ENCODE measurements around the gene SLC25A45. TPM values are rescaled to one million over a fixed set of nuclear protein-coding genes. Genes with fewer than 3 reads are reported as not detected.

The SLC25A45 gene
- polyA plus RNA-seq, 2 donors, result 2.4 to 6.0 TPM

GRCh38 chr11:65379698-65380459, 2.6 kb downstream of the SLC25A45 start:
- no peaks in the 10 kb centered on the region for H3K36me3 ChIP-seq (ENCODE audit: control insufficient read depth in 2 of 2, insufficient read depth in 2 of 2, low read length in 1 of 2)

GRCh38 chr11:65378928-65379638, 3.4 kb downstream of the SLC25A45 start:
- H3K27me3 ChIP-seq (ENCODE audit: control insufficient read depth in 1 of 2, insufficient read depth in 2 of 2, low read length in 2 of 2), result no peaks in the 10 kb centered on the region
- H3K9me3 ChIP-seq (ENCODE audit: control insufficient read depth in 2 of 2, insufficient read depth in 1 of 2, low read depth in 1 of 2, low read length in 1 of 2), result no peaks in the 10 kb centered on the region
- peak overlapping the region in 1 of 2 donors; percentile 24 for H3K27ac ChIP-seq (ENCODE audit: low read depth in 2 of 2, low read length in 1 of 2)
- H3K4me3 ChIP-seq (ENCODE audit: low read depth in 1 of 2, low read length in 2 of 2), result no peak overlapping the region
- H3K4me1 ChIP-seq (ENCODE audit: control insufficient read depth in 2 of 2, insufficient read depth in 2 of 2, low read length in 1 of 2), result peaks cover 5 to 21% of the 10 kb centered on the region in 2 donors
- 85 to 93% methylated on average over 14 of the region's 14 CpGs for WGBS, 2 donors
- no peaks in the 10 kb centered on the region for H3K36me3 ChIP-seq (ENCODE audit: control insufficient read depth in 2 of 2, insufficient read depth in 2 of 2, low read length in 1 of 2)

More at GRCh38 chr11:65379698-65380459, 2.6 kb downstream of the SLC25A45 start:
- Histone ChIP-seq H3K4me1 (ENCODE audit: control insufficient read depth in 2 of 2, insufficient read depth in 2 of 2, low read length in 1 of 2) (peaks cover 5 to 21% of the 10 kb centered on the region in 2 donors), H3K27me3 (ENCODE audit: control insufficient read depth in 1 of 2, insufficient read depth in 2 of 2, low read length in 2 of 2) (no peaks in the 10 kb centered on the region), H3K27ac (ENCODE audit: low read depth in 2 of 2, low read length in 1 of 2) (peak overlapping the region; percentile 8 to 53), H3K4me3 (ENCODE audit: low read depth in 1 of 2, low read length in 2 of 2) (no peak overlapping the region), H3K9me3 (ENCODE audit: control insufficient read depth in 2 of 2, insufficient read depth in 1 of 2, low read depth in 1 of 2, low read length in 1 of 2) (no peaks in the 10 kb centered on the region)
- 79 to 87% methylated on average over 13 of the region's 13 CpGs for WGBS, 2 donors

GRCh38 chr11:65378208-65378927, 4.1 kb downstream of the SLC25A45 start:
- Histone ChIP-seq H3K36me3 (ENCODE audit: control insufficient read depth in 2 of 2, insufficient read depth in 2 of 2, low read length in 1 of 2) (no peaks in the 10 kb centered on the region), H3K9me3 (ENCODE audit: control insufficient read depth in 2 of 2, insufficient read depth in 1 of 2, low read depth in 1 of 2, low read length in 1 of 2) (no peaks in the 10 kb centered on the region), H3K27ac (ENCODE audit: low read depth in 2 of 2, low read length in 1 of 2) (peak overlapping the region in 1 of 2 donors; percentile 27), H3K4me3 (ENCODE audit: low read depth in 1 of 2, low read length in 2 of 2) (no peak overlapping the region), H3K27me3 (ENCODE audit: control insufficient read depth in 1 of 2, insufficient read depth in 2 of 2, low read length in 2 of 2) (no peaks in the 10 kb centered on the region), H3K4me1 (ENCODE audit: control insufficient read depth in 2 of 2, insufficient read depth in 2 of 2, low read length in 1 of 2) (peaks cover 5 to 18% of the 10 kb centered on the region in 2 donors)
- 66 to 81% methylated on average over 19 of the region's 19 CpGs for WGBS, 2 donors

GRCh38 chr11:65377777-65378176, 4.7 kb downstream of the SLC25A45 start:
- Histone ChIP-seq H3K36me3 (ENCODE audit: control insufficient read depth in 2 of 2, insufficient read depth in 2 of 2, low read length in 1 of 2) (no peaks in the 10 kb centered on the region), H3K4me3 (ENCODE audit: low read depth in 1 of 2, low read length in 2 of 2) (no peak overlapping the region), H3K27ac (ENCODE audit: low read depth in 2 of 2, low read length in 1 of 2) (peak overlapping the region in 1 of 2 donors; percentile 27), H3K4me1 (ENCODE audit: control insufficient read depth in 2 of 2, insufficient read depth in 2 of 2, low read length in 1 of 2) (peaks cover 5 to 13% of the 10 kb centered on the region in 2 donors), H3K9me3 (ENCODE audit: control insufficient read depth in 2 of 2, insufficient read depth in 1 of 2, low read depth in 1 of 2, low read length in 1 of 2) (no peaks in the 10 kb centered on the region), H3K27me3 (ENCODE audit: control insufficient read depth in 1 of 2, insufficient read depth in 2 of 2, low read length in 2 of 2) (no peaks in the 10 kb centered on the region)
- WGBS, 2 donors, result 88 to 90% methylated on average over 8 of the region's 8 CpGs

- WGBS, 2 donors, result 74% methylated on average over 8 of the region's 8 CpGs
- Histone ChIP-seq H3K36me3 (ENCODE audit: control insufficient read depth in 2 of 2, insufficient read depth in 2 of 2, low read length in 1 of 2) (no peaks in the 10 kb centered on the region), H3K4me1 (ENCODE audit: control insufficient read depth in 2 of 2, insufficient read depth in 2 of 2, low read length in 1 of 2) (peaks cover 5 to 10% of the 10 kb centered on the region in 2 donors), H3K27ac (ENCODE audit: low read depth in 2 of 2, low read length in 1 of 2) (no peak overlapping the region), H3K27me3 (ENCODE audit: control insufficient read depth in 1 of 2, insufficient read depth in 2 of 2, low read length in 2 of 2) (no peaks in the 10 kb centered on the region), H3K4me3 (ENCODE audit: low read depth in 1 of 2, low read length in 2 of 2) (no peak overlapping the region), H3K9me3 (ENCODE audit: control insufficient read depth in 2 of 2, insufficient read depth in 1 of 2, low read depth in 1 of 2, low read length in 1 of 2) (no peaks in the 10 kb centered on the region)
Observed at GRCh38 chr11:65377036-65377435, 5.4 kb downstream of the SLC25A45 start.

GRCh38 chr11:65376138-65376713, 6.2 kb downstream of the SLC25A45 start:
- Histone ChIP-seq H3K36me3 (ENCODE audit: control insufficient read depth in 2 of 2, insufficient read depth in 2 of 2, low read length in 1 of 2) (no peaks in the 10 kb centered on the region), H3K9me3 (ENCODE audit: control insufficient read depth in 2 of 2, insufficient read depth in 1 of 2, low read depth in 1 of 2, low read length in 1 of 2) (no peaks in the 10 kb centered on the region), H3K4me3 (ENCODE audit: low read depth in 1 of 2, low read length in 2 of 2) (no peak overlapping the region), H3K27me3 (ENCODE audit: control insufficient read depth in 1 of 2, insufficient read depth in 2 of 2, low read length in 2 of 2) (no peaks in the 10 kb centered on the region), H3K27ac (ENCODE audit: low read depth in 2 of 2, low read length in 1 of 2) (no peak overlapping the region), H3K4me1 (ENCODE audit: control insufficient read depth in 2 of 2, insufficient read depth in 2 of 2, low read length in 1 of 2) (peaks cover 5 to 10% of the 10 kb centered on the region in 2 donors)
- WGBS, 2 donors, result 88 to 89% methylated on average over 16 of the region's 16 CpGs

GRCh38 chr11:65375012-65375411, 7.4 kb downstream of the SLC25A45 start:
- WGBS, 2 donors, result 61 to 65% methylated on average over 8 of the region's 8 CpGs
- Histone ChIP-seq H3K9me3 (ENCODE audit: control insufficient read depth in 2 of 2, insufficient read depth in 1 of 2, low read depth in 1 of 2, low read length in 1 of 2) (no peaks in the 10 kb centered on the region), H3K27me3 (ENCODE audit: control insufficient read depth in 1 of 2, insufficient read depth in 2 of 2, low read length in 2 of 2) (no peaks in the 10 kb centered on the region), H3K4me1 (ENCODE audit: control insufficient read depth in 2 of 2, insufficient read depth in 2 of 2, low read length in 1 of 2) (peaks cover 2 to 3% of the 10 kb centered on the region in 2 donors), H3K4me3 (ENCODE audit: low read depth in 1 of 2, low read length in 2 of 2) (no peak overlapping the region), H3K36me3 (ENCODE audit: control insufficient read depth in 2 of 2, insufficient read depth in 2 of 2, low read length in 1 of 2) (no peaks in the 10 kb centered on the region), H3K27ac (ENCODE audit: low read depth in 2 of 2, low read length in 1 of 2) (peak overlapping the region in 1 of 2 donors; percentile 34)

- no peaks in the 10 kb centered on the region for H3K27me3 ChIP-seq (ENCODE audit: control insufficient read depth in 1 of 2, insufficient read depth in 2 of 2, low read length in 2 of 2)
- no peaks in the 10 kb centered on the region for H3K9me3 ChIP-seq (ENCODE audit: control insufficient read depth in 2 of 2, insufficient read depth in 1 of 2, low read depth in 1 of 2, low read length in 1 of 2)
- no peak overlapping the region for H3K27ac ChIP-seq (ENCODE audit: low read depth in 2 of 2, low read length in 1 of 2)
- H3K36me3 ChIP-seq (ENCODE audit: control insufficient read depth in 2 of 2, insufficient read depth in 2 of 2, low read length in 1 of 2), result no peaks in the 10 kb centered on the region
- peaks cover 2 to 3% of the 10 kb centered on the region in 2 donors for H3K4me1 ChIP-seq (ENCODE audit: control insufficient read depth in 2 of 2, insufficient read depth in 2 of 2, low read length in 1 of 2)
- WGBS, 2 donors, result 84 to 90% methylated on average over 14 of the region's 14 CpGs
- H3K4me3 ChIP-seq (ENCODE audit: low read depth in 1 of 2, low read length in 2 of 2), result no peak overlapping the region
Observed at GRCh38 chr11:65373839-65374580, 8.4 kb downstream of the SLC25A45 start.

- no peaks in the 10 kb centered on the region for H3K9me3 ChIP-seq (ENCODE audit: control insufficient read depth in 2 of 2, insufficient read depth in 1 of 2, low read depth in 1 of 2, low read length in 1 of 2)
- no peaks in the 10 kb centered on the region for H3K27me3 ChIP-seq (ENCODE audit: control insufficient read depth in 1 of 2, insufficient read depth in 2 of 2, low read length in 2 of 2)
- H3K36me3 ChIP-seq (ENCODE audit: control insufficient read depth in 2 of 2, insufficient read depth in 2 of 2, low read length in 1 of 2), result no peaks in the 10 kb centered on the region
- H3K4me1 ChIP-seq (ENCODE audit: control insufficient read depth in 2 of 2, insufficient read depth in 2 of 2, low read length in 1 of 2), result peaks cover 0 to 2% of the 10 kb centered on the region in 2 donors
- no peak overlapping the region for H3K4me3 ChIP-seq (ENCODE audit: low read depth in 1 of 2, low read length in 2 of 2)
- WGBS, 2 donors, result 66 to 79% methylated on average over 6 of the region's 6 CpGs
- H3K27ac ChIP-seq (ENCODE audit: low read depth in 2 of 2, low read length in 1 of 2), result no peak overlapping the region
Observed at GRCh38 chr11:65370659-65371049, 11.8 kb downstream of the SLC25A45 start.
